Lung (tissue), 12 donors: ENCODE measurements around the gene OR2F2. TPM values are rescaled to one million over a fixed set of nuclear protein-coding genes. Genes with fewer than 3 reads are reported as not detected.

ENCODE experiments used
- ATAC-seq: fragments of 200-7000 bp; cut with Tn5 transposase; one replicate; pipeline ENCODE4 v1.9.1; 2020; ENCODE audit warnings: moderate number of reproducible peaks; ENCODE audit not compliant: insufficient read depth, low FRiP score
- DNase-seq, 3 donors: peaks; one replicate each; pipeline ENCODE4 v3.0.0-alpha.2; 2013 to 2017
- H3K27ac ChIP-seq, 2 donors: one replicate each; pipeline ENCODE4 v1.5.1; 2013; ENCODE audit warnings: mild to moderate bottlenecking in 2 of 2, moderate library complexity in 2 of 2, control low read depth in 1 of 2, inconsistent platforms in 1 of 2, low read depth in 1 of 2, low read length in 1 of 2
- H3K27me3 ChIP-seq, 3 donors: one replicate each; pipeline ENCODE4 v1.5.1; 2013; ENCODE audit warnings: low read length in 2 of 3; ENCODE audit not compliant: control insufficient read depth in 3 of 3, insufficient read depth in 3 of 3
- H3K36me3 ChIP-seq, 4 donors: one replicate each; pipeline ENCODE4 v1.5.1; 2013; ENCODE audit warnings: low read length in 4 of 4, mild to moderate bottlenecking in 1 of 4, moderate library complexity in 1 of 4; ENCODE audit not compliant: control insufficient read depth in 4 of 4, insufficient read depth in 4 of 4
- H3K4me1 ChIP-seq, 5 donors: one replicate each; pipeline ENCODE4 v1.5.1; 2013; ENCODE audit warnings: low read length in 5 of 5, mild to moderate bottlenecking in 2 of 5, moderate library complexity in 1 of 5; ENCODE audit not compliant: control insufficient read depth in 5 of 5, insufficient read depth in 5 of 5
- H3K4me3 ChIP-seq: one replicate; pipeline ENCODE4 v1.5.1; 2013; ENCODE audit warnings: mild to moderate bottlenecking, control low read depth, moderate library complexity
- H3K9ac ChIP-seq, 2 donors: one replicate each; pipeline ENCODE4 v1.5.1; 2013; ENCODE audit warnings: low read length in 2 of 2, control low read depth in 1 of 2; ENCODE audit not compliant: insufficient read depth in 1 of 2
- H3K9me3 ChIP-seq, 4 donors: one replicate each; pipeline ENCODE4 v1.5.1; 2013; ENCODE audit warnings: low read length in 3 of 4, mild to moderate bottlenecking in 1 of 4, moderate library complexity in 1 of 4; ENCODE audit not compliant: control insufficient read depth in 4 of 4, insufficient read depth in 3 of 4
- WGBS, 2 donors: extraction: QIAGEN DNeasy Blood & Tissue Kit; methylation state at CpG; one replicate each; pipeline ENCODE4 v1.1.7; 2013; 5-methylcytosine and 5-hydroxymethylcytosine counted together
- polyA plus RNA-seq, 2 donors: library from polyadenylated mRNA; stranded (reverse); fragments of 200-250 nt; gene quantifications; one replicate each; pipeline ENCODE4 v1.2.1, GENCODE V29; 2013
- total RNA-seq, 2 donors: library from RNA; depleted of rRNA in 1 of 2; stranded (reverse); fragments of >200 nt in 1 of 2; gene quantifications; one replicate each; pipeline ENCODE4 v1.2.1, GENCODE V29; 2014 to 2021
- TF ChIP-seq, protein P1 (sequence below): IDR thresholded peaks from 2 replicates; pipeline ENCODE4 v1.5.1; 2012; ENCODE audit warnings: mild to moderate bottlenecking; ENCODE audit errors: control extremely low read depth, extremely low read depth
- donor health status: control.
- donor health status: control.
- donor health status: Bipolar disorder and iron deficiency.
- donor health status: healthy.
- donor health status: DM: yes; HTN: yes; CAD: no.

Gene OR2F2
- total and polyA plus RNA-seq, 4 donors = not detected

DNA sequence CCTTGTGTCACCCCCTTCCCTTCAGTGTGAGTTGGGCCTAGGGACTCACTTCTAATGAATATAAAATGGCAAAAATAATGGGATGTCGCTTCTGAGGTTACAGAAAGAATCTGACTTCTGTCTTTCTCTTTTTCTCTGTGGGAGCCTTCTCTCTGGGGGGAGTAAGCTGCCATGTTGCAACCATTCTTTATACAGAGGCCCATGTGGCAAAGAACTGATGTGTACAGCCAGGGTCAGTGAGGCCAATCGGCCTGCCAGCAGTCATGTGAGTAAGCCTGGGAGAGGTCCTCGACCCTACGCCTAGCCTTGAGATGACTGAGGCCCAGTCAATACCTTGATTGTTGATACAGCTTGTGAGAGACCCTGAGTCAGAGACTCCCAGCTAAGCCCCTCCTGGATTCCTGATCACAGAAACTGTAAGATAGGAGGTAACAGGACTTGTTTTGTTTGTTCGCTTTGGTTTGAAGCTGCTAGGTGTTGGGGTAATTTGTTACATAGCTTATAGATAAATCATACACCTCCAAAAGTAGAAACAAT lies 34.7 kb upstream of the OR2F2 start:
- Histone ChIP-seq H3K4me3 (no peak overlapping the region), H3K9ac (peak overlapping the region in 1 of 2 donors; percentile 90)

GRCh38 chr7:143901332-143901667 lies 33.7 kb upstream of the OR2F2 start:
- Histone ChIP-seq H3K9ac (peak overlapping the region; percentile 66 to 90), H3K4me1 (peaks cover 3 to 38% (median 18%) of the 10 kb centered on the region in 5 donors), H3K36me3 (no peaks in the 10 kb centered on the region), H3K27ac (peak overlapping the region; percentile 80 to 99), H3K9me3 (peaks cover 0 to 6% (median 0%) of the 10 kb centered on the region in 4 donors), H3K27me3 (no peaks in the 10 kb centered on the region), H3K4me3 (peak overlapping the region; percentile 80)
- 0 to 1% methylated on average over 14 of the region's 14 CpGs for WGBS, 2 donors
- DNase-seq (peak; percentile 75 to 83 (median 76)), ATAC-seq (peak; percentile 13)
- TF ChIP-seq, protein P1, sequence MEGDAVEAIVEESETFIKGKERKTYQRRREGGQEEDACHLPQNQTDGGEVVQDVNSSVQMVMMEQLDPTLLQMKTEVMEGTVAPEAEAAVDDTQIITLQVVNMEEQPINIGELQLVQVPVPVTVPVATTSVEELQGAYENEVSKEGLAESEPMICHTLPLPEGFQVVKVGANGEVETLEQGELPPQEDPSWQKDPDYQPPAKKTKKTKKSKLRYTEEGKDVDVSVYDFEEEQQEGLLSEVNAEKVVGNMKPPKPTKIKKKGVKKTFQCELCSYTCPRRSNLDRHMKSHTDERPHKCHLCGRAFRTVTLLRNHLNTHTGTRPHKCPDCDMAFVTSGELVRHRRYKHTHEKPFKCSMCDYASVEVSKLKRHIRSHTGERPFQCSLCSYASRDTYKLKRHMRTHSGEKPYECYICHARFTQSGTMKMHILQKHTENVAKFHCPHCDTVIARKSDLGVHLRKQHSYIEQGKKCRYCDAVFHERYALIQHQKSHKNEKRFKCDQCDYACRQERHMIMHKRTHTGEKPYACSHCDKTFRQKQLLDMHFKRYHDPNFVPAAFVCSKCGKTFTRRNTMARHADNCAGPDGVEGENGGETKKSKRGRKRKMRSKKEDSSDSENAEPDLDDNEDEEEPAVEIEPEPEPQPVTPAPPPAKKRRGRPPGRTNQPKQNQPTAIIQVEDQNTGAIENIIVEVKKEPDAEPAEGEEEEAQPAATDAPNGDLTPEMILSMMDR = no peak

More for the DNA sequence above, 34.7 kb upstream of the OR2F2 start:
- WGBS, 2 donors = 75 to 81% methylated on average over 5 of the region's 5 CpGs
- H3K36me3 ChIP-seq = no peaks in the 10 kb centered on the region
- H3K4me1 ChIP-seq = peaks cover 3 to 28% (median 12%) of the 10 kb centered on the region in 5 donors
- no peaks in the 10 kb centered on the region for H3K27me3 ChIP-seq
- TF ChIP-seq, protein P1 = no peak
- DNase-seq = no peak
- no peak for ATAC-seq
- peak overlapping the region in 1 of 2 donors; percentile 2 for H3K27ac ChIP-seq
- H3K9me3 ChIP-seq = peaks cover 0 to 6% (median 0%) of the 10 kb centered on the region in 4 donors

- no peaks in the 10 kb centered on the region for H3K27me3 ChIP-seq
- H3K9me3 ChIP-seq = peaks cover 0 to 6% (median 0%) of the 10 kb centered on the region in 4 donors
- H3K27ac ChIP-seq = peak within 1 kb of the TSS; percentile 80 to 99
- peak within 1 kb of the TSS; percentile 80 for H3K4me3 ChIP-seq
- 0% methylated on average over 50 of the region's 50 CpGs for WGBS, 2 donors
- ATAC-seq (peak; percentile 99), DNase-seq (peak; percentile 97 to 99 (median 98))
- TF ChIP-seq, protein P1 = peak; percentile 2
- peaks cover 3 to 38% (median 18%) of the 10 kb centered on the region in 5 donors for H3K4me1 ChIP-seq
- no peaks in the 10 kb centered on the region for H3K36me3 ChIP-seq
- peak within 1 kb of the TSS; percentile 66 to 90 for H3K9ac ChIP-seq
Observed at GRCh38 chr7:143901668-143902331, 33.2 kb upstream of the OR2F2 start, which contains the start of gene TCAF1. Gene TCAF1 (minus strand): TSS chr7:143902176. CDS start chr7:143876608, 25,568 bp downstream.
